SK-N-SH (cell line): ENCODE results near the gene OR4S2.

Experiments
- GATA2 ChIP-seq: sonication (generic); formaldehyde crosslinking; IDR thresholded peaks from 2 replicates; pipeline ENCODE4 v1.5.0; 2020; ENCODE audit warnings: mild to moderate bottlenecking, missing genetic modification reagents
- MEF2A ChIP-seq: IDR thresholded peaks from 2 replicates; pipeline ENCODE4 v1.4.0; 2012; ENCODE audit warnings: low read depth, borderline replicate concordance

DNA sequence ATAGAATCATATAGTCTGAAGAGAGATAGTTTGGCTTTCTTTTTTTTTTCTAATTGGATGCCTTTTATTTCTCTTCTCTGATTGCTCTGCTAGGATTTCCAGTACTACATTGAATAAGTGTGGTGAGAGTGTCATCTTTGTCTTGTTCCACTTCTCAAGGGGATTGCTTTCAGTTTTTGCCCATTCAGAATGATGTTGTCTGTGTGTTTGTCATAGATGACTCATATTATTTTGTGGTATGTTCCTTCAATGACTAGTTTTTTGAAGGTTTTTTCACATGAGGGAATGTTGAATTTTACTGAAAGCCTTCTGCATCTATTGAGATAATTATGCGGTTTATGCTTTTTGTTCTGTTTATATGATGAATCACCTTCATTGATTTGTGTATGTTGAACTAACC, 23.6 kb upstream of the OR4S2 start:
- TF ChIP-seq GATA2 (CRISPR knock-in tag) = no peak
- no peak for TF ChIP-seq MEF2A
